ENCODE data around the gene KRT15.

GRCh38 chr17:41524261-41524660 is 5.6 kb upstream of the KRT15 start:
- no peak for TF ChIP-seq EZH2 (IDR thresholded peaks at IDR 0.05; ENCODE audit: low read length)
- TF ChIP-seq CTCF (optimal IDR thresholded peaks at IDR 0.05 in 1 of 3, IDR thresholded peaks at IDR 0.05 in 1 of 3, conservative IDR thresholded peaks at IDR 0.05 in 1 of 3; ENCODE audit: extremely low read depth in 1 of 3, insufficient read depth in 2 of 3, low read length in 3 of 3), result no peak
